Sigmoid colon (tissue), 7 donors: ENCODE data around the gene KLHL35. TPM values are rescaled to one million over a fixed set of nuclear protein-coding genes. Genes with fewer than 3 reads are reported as not detected.

Experiments used
- DNase-seq: peaks from one replicate; pipeline ENCODE4 v3.0.0-alpha.2; 2019
- H3K27ac ChIP-seq, 4 donors: fragments of 200-600 bp; sonication (generic); one replicate each; pipeline ENCODE4 v1.5.1; 2016 to 2019; ENCODE audit warnings: mild to moderate bottlenecking in 1 of 4
- H3K27me3 ChIP-seq, 3 donors: fragments of 200-600 bp; sonication (generic); one replicate each; pipeline ENCODE4 v1.5.1; 2019; ENCODE audit warnings: mild to moderate bottlenecking in 1 of 3
- H3K36me3 ChIP-seq, 4 donors: fragments of 200-600 bp; sonication (generic); one replicate each; pipeline ENCODE4 v1.5.1; 2016 to 2019
- H3K4me1 ChIP-seq, 4 donors: fragments of 200-600 bp; sonication (generic); one replicate each; pipeline ENCODE4 v1.5.1; 2017 to 2019
- H3K4me3 ChIP-seq, 4 donors: fragments of 200-600 bp; sonication (generic); one replicate each; pipeline ENCODE4 v1.5.1; 2017 to 2019; ENCODE audit warnings: mild to moderate bottlenecking in 2 of 4, moderate library complexity in 1 of 4
- H3K9me3 ChIP-seq, 4 donors: fragments of 200-600 bp in 3 of 4; sonication (generic) in 3 of 4; one replicate each; pipeline versions ENCODE4 v1.5.1 to v1.6.1; 2013 to 2019
- CTCF ChIP-seq, 4 experiments: fragments of 450-650 bp in 3 of 4; fragments of 200-600 bp in 1 of 4; IDR thresholded peaks; one replicate each; pipeline ENCODE4 v1.5.1; 2016 to 2019; ENCODE audit warnings: antibody characterized with exemption in 4 of 4, mild to moderate bottlenecking in 3 of 4, moderate library complexity in 2 of 4
- EP300 ChIP-seq, 4 donors: sonication (generic); formaldehyde crosslinking; IDR thresholded peaks; one replicate each; pipeline ENCODE4 v1.6.1; 2017; ENCODE audit warnings: antibody characterized with exemption in 4 of 4
- POLR2A ChIP-seq, 2 donors: fragments of 450-650 bp; IDR thresholded peaks; one replicate each; pipeline ENCODE4 v1.6.1; 2016; ENCODE audit warnings: antibody characterized with exemption in 2 of 2, mild to moderate bottlenecking in 2 of 2, moderate library complexity in 2 of 2
- POLR2AphosphoS5 ChIP-seq, 4 donors: sonication (generic); formaldehyde crosslinking; IDR thresholded peaks; one replicate each; pipeline ENCODE4 v1.6.1; 2017; ENCODE audit warnings: antibody characterized with exemption in 4 of 4
- WGBS, 2 donors: extraction: QIAGEN DNeasy Blood & Tissue Kit; methylation state at CpG; one replicate each; pipeline ENCODE4 v1.1.7; 2013; 5-methylcytosine and 5-hydroxymethylcytosine counted together
- intact Hi-C: fragments of 100-400 bp; cut with DNase I; formaldehyde crosslinking; loops from one replicate; pipeline ENCODE4 v1.15.1; 2023
- polyA plus RNA-seq, 3 donors: library from polyadenylated mRNA; stranded (reverse); fragments of 200-250 nt; gene quantifications; one replicate each; pipeline ENCODE4 v1.2.3, GENCODE V29; 2013
- total RNA-seq, 4 donors: library from RNA; depleted of rRNA; stranded (reverse); fragments of >200 nt; gene quantifications; one replicate each; pipeline ENCODE4 v1.1.0, GENCODE V29; 2016
- donor health status: healthy with polysubstance abuse.
- donor health status: Bipolar disorder and iron deficiency.
- donor health status: healthy.

The KLHL35 gene
- total and polyA plus RNA-seq, 7 donors, result 0.41 to 1.1 (median 0.81) TPM; not detected in 4

DNA sequence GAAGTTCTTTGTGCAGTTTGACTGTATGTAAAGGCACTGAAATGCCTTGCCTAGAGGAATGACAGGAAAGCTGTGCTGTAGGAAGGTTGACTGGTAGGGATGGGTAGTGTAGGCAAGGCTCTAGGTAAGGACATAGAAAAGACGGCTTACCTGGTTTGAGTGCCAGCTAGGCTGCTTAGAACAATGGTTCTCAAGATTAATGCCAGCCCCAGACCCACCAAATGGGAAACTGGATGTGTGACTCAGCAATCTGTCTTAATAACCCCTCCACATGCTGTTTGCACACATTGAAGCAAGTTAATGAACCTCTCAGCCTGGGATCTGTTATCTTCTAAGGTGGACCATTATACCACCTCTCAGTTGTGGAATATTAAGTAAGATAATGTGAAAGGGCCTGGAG lies 30.0 kb downstream of the KLHL35 start:
- H3K4me1 ChIP-seq, result peaks cover 0 to 31% (median 23%) of the 10 kb centered on the region in 4 donors
- H3K27ac ChIP-seq, result no peak overlapping the region
- H3K27me3 ChIP-seq, result no peaks in the 10 kb centered on the region
- no peaks in the 10 kb centered on the region for H3K9me3 ChIP-seq
- intact Hi-C loops, result no loop called here
- peaks cover 0 to 66% (median 45%) of the 10 kb centered on the region in 4 donors for H3K36me3 ChIP-seq
- DNase-seq, result no peak
- H3K4me3 ChIP-seq, result no peak overlapping the region
- no peak for TF ChIP-seq CTCF (IDR thresholded peaks at IDR 0.05)
- no peak for TF ChIP-seq POLR2A (IDR thresholded peaks at IDR 0.05)
- TF ChIP-seq POLR2AphosphoS5 (IDR thresholded peaks at IDR 0.05), result no peak
- no peak for TF ChIP-seq EP300 (IDR thresholded peaks at IDR 0.05)
- 71 to 81% methylated on average over 1 of the region's 1 CpG for WGBS, 2 donors

DNA sequence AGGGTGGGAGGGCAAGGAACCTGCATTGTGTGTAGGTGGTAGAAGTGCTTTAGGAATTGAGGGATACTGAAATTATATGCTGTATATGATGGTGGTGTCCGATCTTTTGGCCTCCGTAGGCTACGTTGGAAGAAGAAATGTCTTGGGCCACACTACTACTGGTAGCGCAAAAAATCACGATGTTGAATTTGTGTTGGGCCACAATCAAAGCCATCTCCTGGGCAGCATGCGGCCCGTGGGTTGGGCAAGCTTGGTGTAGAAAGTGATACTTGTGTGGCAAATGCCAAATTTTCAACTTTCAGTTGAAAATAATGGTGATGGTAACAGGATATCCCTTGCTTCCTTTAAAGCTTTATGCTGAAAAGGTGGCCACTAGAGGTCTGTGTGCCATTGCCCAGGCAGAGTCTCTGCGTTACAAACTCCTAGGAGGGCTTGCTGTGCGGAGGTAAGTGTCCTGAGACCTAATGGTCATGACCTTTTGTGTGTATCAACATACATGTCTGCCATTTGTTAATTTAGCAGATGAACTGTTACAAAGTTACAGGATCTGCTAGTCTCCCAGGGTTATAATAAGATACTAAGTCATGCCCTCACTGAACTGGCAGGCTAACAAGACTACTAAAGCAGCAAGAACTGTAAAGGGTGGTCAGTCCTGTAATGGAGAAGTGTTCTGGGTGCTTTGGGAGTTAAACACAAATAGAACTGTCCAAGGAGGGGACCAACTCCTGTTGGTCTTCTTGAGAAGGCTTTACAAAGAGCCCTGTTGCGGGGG lies 30.8 kb downstream of the KLHL35 start:
- intact Hi-C loops, result no loop called here
- Histone ChIP-seq H3K36me3 (peaks cover 0 to 65% (median 45%) of the 10 kb centered on the region in 4 donors), H3K4me3 (no peak overlapping the region), H3K9me3 (no peaks in the 10 kb centered on the region), H3K4me1 (peaks cover 0 to 31% (median 23%) of the 10 kb centered on the region in 4 donors), H3K27ac (no peak overlapping the region), H3K27me3 (no peaks in the 10 kb centered on the region)
- TF ChIP-seq EP300 (IDR thresholded peaks at IDR 0.05) (no peak), CTCF (IDR thresholded peaks at IDR 0.05) (no peak), POLR2A (IDR thresholded peaks at IDR 0.05) (no peak), POLR2AphosphoS5 (IDR thresholded peaks at IDR 0.05) (no peak)
- 81 to 86% methylated on average over 10 of the region's 10 CpGs for WGBS, 2 donors
- DNase-seq, result no peak

GRCh38 chr11:75400146-75400865 lies 32.7 kb downstream of the KLHL35 start:
- peaks cover 0 to 31% (median 23%) of the 10 kb centered on the region in 4 donors for H3K4me1 ChIP-seq
- H3K4me3 ChIP-seq, result peak overlapping the region; percentile 51 to 72 (median 66)
- H3K36me3 ChIP-seq, result peaks cover 0 to 46% (median 36%) of the 10 kb centered on the region in 4 donors
- peak overlapping the region; percentile 86 to 91 (median 90) for H3K27ac ChIP-seq
- H3K9me3 ChIP-seq, result no peaks in the 10 kb centered on the region
- no peak for DNase-seq
- H3K27me3 ChIP-seq, result no peaks in the 10 kb centered on the region
- TF ChIP-seq POLR2AphosphoS5 (IDR thresholded peaks at IDR 0.05), result no peak
- no peak for TF ChIP-seq EP300 (IDR thresholded peaks at IDR 0.05)
- no peak for TF ChIP-seq CTCF (IDR thresholded peaks at IDR 0.05)
- no peak for TF ChIP-seq POLR2A (IDR thresholded peaks at IDR 0.05)
- 2 to 10% methylated on average over 11 of the region's 11 CpGs for WGBS, 2 donors
- intact Hi-C loops, result no loop called here

GRCh38 chr11:75399344-75400145 lies 33.5 kb downstream of the KLHL35 start, which contains the start of gene RPS3:
TSS of gene RPS3 (plus strand) at chr11:75399518. CDS start at chr11:75399548, 30 bp downstream.
- peak; percentile 95 for DNase-seq
- 0% methylated on average over 55 of the region's 55 CpGs for WGBS, 2 donors
- Histone ChIP-seq H3K27ac (peak within 1 kb of the TSS; percentile 86 to 91 (median 90)), H3K27me3 (no peaks in the 10 kb centered on the region), H3K4me3 (peak within 1 kb of the TSS; percentile 51 to 72 (median 66)), H3K4me1 (peaks cover 0 to 31% (median 23%) of the 10 kb centered on the region in 4 donors), H3K9me3 (no peaks in the 10 kb centered on the region), H3K36me3 (peaks cover 0 to 39% (median 28%) of the 10 kb centered on the region in 4 donors)
- TF ChIP-seq CTCF (IDR thresholded peaks at IDR 0.05), result no peak
- peak; percentile 90 to 91 for TF ChIP-seq POLR2A (IDR thresholded peaks at IDR 0.05)
- TF ChIP-seq POLR2AphosphoS5 (IDR thresholded peaks at IDR 0.05), result peak; percentile 98 to 99 (median 98)
- peak in 1 of 4 donors; percentile 52 for TF ChIP-seq EP300 (IDR thresholded peaks at IDR 0.05)
- intact Hi-C loops, result no loop called here
